DND-41 (cell line): ENCODE data around the gene TTN.

Experiments
- ATAC-seq: fragments of 200-7000 bp; cut with Tn5 transposase; 3 replicates; pipeline ENCODE4 v1.9.1; 2021; ENCODE audit warnings: low read depth; ENCODE audit not compliant: insufficient read depth
- DNase-seq: peaks from one replicate; pipeline ENCODE4 v3.0.0-alpha.2; 2020
- H2AFZ ChIP-seq: 2 replicates; pipeline ENCODE4 v1.6.0; 2012; ENCODE audit warnings: low read depth, low read length
- H3K27ac ChIP-seq: 2 replicates; pipeline ENCODE4 v1.5.1; 2012; ENCODE audit warnings: low read length, inconsistent platforms
- H3K27me3 ChIP-seq: fragments of 200-600 bp; sonication (generic); 2 replicates; pipeline ENCODE4 v1.6.0; 2012; ENCODE audit warnings: low read length, mild to moderate bottlenecking, inconsistent platforms; ENCODE audit not compliant: insufficient read depth, poor library complexity
- H3K36me3 ChIP-seq: 2 replicates; pipeline ENCODE4 v1.5.1; 2012; ENCODE audit warnings: low read length, inconsistent platforms; ENCODE audit not compliant: insufficient read depth
- H3K4me1 ChIP-seq: 2 replicates; pipeline ENCODE4 v1.5.1; 2012; ENCODE audit warnings: mild to moderate bottlenecking, low read length; ENCODE audit not compliant: insufficient read depth
- H3K4me2 ChIP-seq: 2 replicates; pipeline ENCODE4 v1.6.0; 2012; ENCODE audit warnings: mild to moderate bottlenecking, moderate library complexity, low read length, inconsistent platforms; ENCODE audit not compliant: insufficient read depth
- H3K4me3 ChIP-seq, 2 experiments: fragments of 200-600 bp in 1 of 2; shearing (Covaris generic) in 1 of 2; 2 replicates each; pipeline ENCODE4 v1.5.1; 2012 to 2016; ENCODE audit warnings: inconsistent platforms in 2 of 2, low read length in 2 of 2, mild to moderate bottlenecking in 2 of 2, low read depth in 1 of 2, moderate library complexity in 1 of 2
- H3K79me2 ChIP-seq: 2 replicates; pipeline ENCODE4 v1.6.0; 2012; ENCODE audit warnings: low read length, inconsistent platforms; ENCODE audit not compliant: insufficient read depth
- H3K9ac ChIP-seq: 2 replicates; pipeline ENCODE4 v1.6.0; 2012; ENCODE audit warnings: low read depth, mild to moderate bottlenecking, inconsistent platforms, low read length, moderate library complexity
- H3K9me3 ChIP-seq: 2 replicates; pipeline ENCODE4 v1.5.1; 2012; ENCODE audit warnings: low read length, moderate library complexity, mild to moderate bottlenecking, inconsistent platforms; ENCODE audit not compliant: insufficient read depth, severe bottlenecking
- H4K20me1 ChIP-seq: 2 replicates; pipeline ENCODE4 v1.6.0; 2012; ENCODE audit warnings: low read length; ENCODE audit not compliant: insufficient read depth
- EZH2 ChIP-seq: IDR thresholded peaks from 3 replicates; pipeline ENCODE4 v1.6.1; 2012; ENCODE audit warnings: borderline replicate concordance, low read depth, mild to moderate bottlenecking, moderate library complexity, low read length, inconsistent platforms; ENCODE audit not compliant: severe bottlenecking
- TF ChIP-seq, protein P1 (sequence below): IDR thresholded peaks from 2 replicates; pipeline ENCODE4 v1.5.1; 2012; ENCODE audit warnings: borderline replicate concordance, low read length, moderate library complexity, mild to moderate bottlenecking; ENCODE audit not compliant: poor library complexity, severe bottlenecking; ENCODE audit errors: extremely low read depth

Gene TTN

GRCh38 chr2:178627401-178627800 is 179.8 kb downstream of the TTN start:
- Histone ChIP-seq H3K9me3 (no peaks in the 10 kb centered on the region), H3K9ac (no peak overlapping the region), H3K36me3 (no peaks in the 10 kb centered on the region), H4K20me1 (no peaks in the 10 kb centered on the region), H3K27me3 (no peaks in the 10 kb centered on the region), H3K4me1 (no peaks in the 10 kb centered on the region), H3K79me2 (no peaks in the 10 kb centered on the region), H3K4me3 (no peak overlapping the region), H3K27ac (no peak overlapping the region), H2AFZ (no peak overlapping the region), H3K4me2 (no peak overlapping the region)
- TF ChIP-seq EZH2, result no peak
- TF ChIP-seq, protein P1, sequence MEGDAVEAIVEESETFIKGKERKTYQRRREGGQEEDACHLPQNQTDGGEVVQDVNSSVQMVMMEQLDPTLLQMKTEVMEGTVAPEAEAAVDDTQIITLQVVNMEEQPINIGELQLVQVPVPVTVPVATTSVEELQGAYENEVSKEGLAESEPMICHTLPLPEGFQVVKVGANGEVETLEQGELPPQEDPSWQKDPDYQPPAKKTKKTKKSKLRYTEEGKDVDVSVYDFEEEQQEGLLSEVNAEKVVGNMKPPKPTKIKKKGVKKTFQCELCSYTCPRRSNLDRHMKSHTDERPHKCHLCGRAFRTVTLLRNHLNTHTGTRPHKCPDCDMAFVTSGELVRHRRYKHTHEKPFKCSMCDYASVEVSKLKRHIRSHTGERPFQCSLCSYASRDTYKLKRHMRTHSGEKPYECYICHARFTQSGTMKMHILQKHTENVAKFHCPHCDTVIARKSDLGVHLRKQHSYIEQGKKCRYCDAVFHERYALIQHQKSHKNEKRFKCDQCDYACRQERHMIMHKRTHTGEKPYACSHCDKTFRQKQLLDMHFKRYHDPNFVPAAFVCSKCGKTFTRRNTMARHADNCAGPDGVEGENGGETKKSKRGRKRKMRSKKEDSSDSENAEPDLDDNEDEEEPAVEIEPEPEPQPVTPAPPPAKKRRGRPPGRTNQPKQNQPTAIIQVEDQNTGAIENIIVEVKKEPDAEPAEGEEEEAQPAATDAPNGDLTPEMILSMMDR, result no peak
- DNase-seq (no peak), ATAC-seq (no peak)

DNA sequence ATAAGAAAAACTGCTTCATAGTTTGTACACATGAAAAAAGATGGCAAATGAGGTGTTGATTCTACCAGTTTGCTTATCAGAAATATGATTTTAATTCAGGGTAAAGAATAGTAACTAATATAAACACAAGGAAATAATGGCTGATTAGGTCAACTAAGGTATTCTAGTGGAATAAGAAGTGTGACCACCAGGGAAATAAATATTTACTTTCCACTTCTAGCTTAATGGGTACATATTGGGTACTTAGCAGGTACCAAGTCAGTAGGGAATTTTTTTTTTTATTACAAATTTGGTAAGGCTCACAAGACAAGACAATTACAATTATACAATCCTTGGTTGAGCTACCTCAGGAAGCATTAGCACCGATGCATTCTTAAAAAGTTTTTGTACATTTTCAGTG is 191.3 kb downstream of the TTN start:
- Histone ChIP-seq H3K4me2 (no peak overlapping the region), H3K36me3 (no peaks in the 10 kb centered on the region), H4K20me1 (no peaks in the 10 kb centered on the region), H3K27me3 (no peaks in the 10 kb centered on the region), H3K79me2 (no peaks in the 10 kb centered on the region), H3K4me1 (no peaks in the 10 kb centered on the region), H3K27ac (no peak overlapping the region), H3K9ac (no peak overlapping the region), H2AFZ (no peak overlapping the region), H3K4me3 (no peak overlapping the region), H3K9me3 (no peaks in the 10 kb centered on the region)
- ATAC-seq (no peak), DNase-seq (no peak)
- TF ChIP-seq, protein P1, result no peak

DNA sequence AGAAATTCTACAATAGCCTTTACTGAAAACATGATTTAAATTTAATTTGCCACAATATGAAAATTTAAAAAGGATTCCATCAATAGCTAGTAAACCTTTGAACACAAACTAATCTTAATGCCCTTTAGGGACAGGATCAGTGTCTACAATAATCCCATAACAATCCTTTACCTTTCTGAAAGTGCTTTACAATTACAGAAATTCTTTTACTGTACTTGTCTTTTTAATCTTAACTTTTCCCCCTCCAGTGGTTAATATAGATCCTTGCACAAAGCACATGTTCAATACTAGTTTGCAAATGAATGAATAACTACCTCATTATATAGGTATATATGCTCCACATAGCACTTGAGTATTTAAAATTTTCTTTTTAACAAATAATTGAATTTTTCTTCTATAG is 204.3 kb downstream of the TTN start:
- Histone ChIP-seq H3K79me2 (no peaks in the 10 kb centered on the region), H3K4me2 (no peak overlapping the region), H3K4me1 (no peaks in the 10 kb centered on the region), H3K9me3 (no peaks in the 10 kb centered on the region), H3K9ac (no peak overlapping the region), H3K36me3 (peaks cover 18% of the 10 kb centered on the region; the same call in 1 of the 2 replicates), H4K20me1 (no peaks in the 10 kb centered on the region), H2AFZ (no peak overlapping the region), H3K27me3 (no peaks in the 10 kb centered on the region), H3K4me3 (no peak overlapping the region), H3K27ac (no peak overlapping the region)
- DNase-seq (no peak), ATAC-seq (no peak)
- no peak for TF ChIP-seq EZH2
- TF ChIP-seq, protein P1, result no peak

DNA sequence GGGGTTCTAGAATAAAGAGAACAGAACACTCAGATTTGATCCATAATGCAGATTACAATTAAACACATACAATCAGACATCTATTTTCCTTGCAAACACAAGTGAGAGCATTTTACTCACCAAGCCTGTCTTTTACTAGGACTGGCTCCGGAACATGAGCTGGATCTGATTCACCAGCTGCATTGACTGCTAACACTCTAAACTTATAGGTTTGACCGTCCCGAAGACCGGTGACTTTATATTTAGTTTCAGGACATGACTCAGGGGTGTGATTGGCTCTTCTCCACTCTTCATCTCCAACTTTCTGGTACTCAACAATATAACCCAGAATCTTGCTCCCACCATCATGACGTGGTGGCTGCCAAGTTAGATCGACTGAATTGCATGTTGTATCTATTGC is 214.6 kb downstream of the TTN start:
- H4K20me1 ChIP-seq, result no peaks in the 10 kb centered on the region
- H3K4me2 ChIP-seq, result no peak overlapping the region
- no peak for DNase-seq
- H3K4me1 ChIP-seq, result no peaks in the 10 kb centered on the region
- H2AFZ ChIP-seq, result no peak overlapping the region
- no peaks in the 10 kb centered on the region for H3K79me2 ChIP-seq
- TF ChIP-seq, protein P1, result no peak
- TF ChIP-seq EZH2, result no peak
- no peaks in the 10 kb centered on the region for H3K9me3 ChIP-seq
- no peak for ATAC-seq
- no peak overlapping the region for H3K9ac ChIP-seq
- H3K4me3 ChIP-seq, result no peak overlapping the region
- peaks cover 7% of the 10 kb centered on the region; the same call in 1 of the 2 replicates for H3K36me3 ChIP-seq
- H3K27ac ChIP-seq, result no peak overlapping the region
- no peaks in the 10 kb centered on the region for H3K27me3 ChIP-seq
